ENCODE measurements around the gene CTBP2. TPM values are rescaled to one million over a fixed set of nuclear protein-coding genes. Genes with fewer than 3 reads are reported as not detected.

The CTBP2 gene
- total RNA-seq, 1 experiment from 2014 or later: 125 TPM

- Histone ChIP-seq H3K4me3 (ENCODE audit: low read depth in 2 of 2, low read length in 2 of 2) (no peak overlapping the region), H3K36me3 (ENCODE audit: control insufficient read depth, insufficient read depth, low read length) (no peaks in the 10 kb centered on the region), H3K27me3 (ENCODE audit: control insufficient read depth, insufficient read depth, low read length) (no peaks in the 10 kb centered on the region), H3K4me1 (ENCODE audit: control insufficient read depth, insufficient read depth, low read length) (peaks cover 33% of the 10 kb centered on the region), H3K9me3 (ENCODE audit: control insufficient read depth, insufficient read depth, low read depth, low read length) (no peaks in the 10 kb centered on the region), H3K27ac (ENCODE audit: low read length) (no peak overlapping the region)
- in situ Hi-C loops (cut with HindIII; ENCODE audit: low pct_unique_long_range_greater_than_20kb, low sequenced_read_pairs) (no loop called here), intact Hi-C loops (cut with micrococcal nuclease; ENCODE audit: unreplicated experiment) (loop anchor here (10.0 kb wide), 1 partner anchor 74 kb away; no protein-coding TSS in a partner anchor)
- POLR2A ChIA-PET: no interaction called here
- DNase-seq (ENCODE audit: low read depth, low spot score): no peak
- BruUV-seq (replicated peaks): no TSS peak
- no peak for ATAC-seq
- CTCF ChIA-PET: interaction anchor here (0.6 kb wide), 1 partner anchor 17 kb away, joined by 4 read pairs; no protein-coding TSS in a partner anchor
- TF ChIP-seq SIN3A (IDR thresholded peaks at IDR 0.05; ENCODE audit: borderline replicate concordance, insufficient read depth, low read depth, low read length) (no peak), REST (IDR thresholded peaks at IDR 0.05; ENCODE audit: insufficient read depth in 1 of 2, low read depth in 2 of 2, low read length in 1 of 2) (no peak), CTCF (IDR thresholded peaks at IDR 0.05) (no peak), POLR2AphosphoS5 (IDR thresholded peaks at IDR 0.05; ENCODE audit: low read depth, low read length) (no peak), TCF7L2 (IDR thresholded peaks at IDR 0.05; ENCODE audit: low read depth, low read length) (no peak)
These were observed 79.4 kb downstream of the CTBP2 start for GRCh38 chr10:125080984-125081383.

GRCh38 chr10:125080296-125080695, 80.1 kb downstream of the CTBP2 start:
- CTCF ChIA-PET: no interaction called here
- H3K4me1 ChIP-seq (ENCODE audit: control insufficient read depth, insufficient read depth, low read length): peaks cover 26% of the 10 kb centered on the region
- intact Hi-C loops (cut with micrococcal nuclease; ENCODE audit: unreplicated experiment): loop anchor here (10.0 kb wide), 1 partner anchor 75 kb away; no protein-coding TSS in a partner anchor

More at GRCh38 chr10:125080296-125080695, 80.1 kb downstream of the CTBP2 start:
- H3K36me3 ChIP-seq (ENCODE audit: control insufficient read depth, insufficient read depth, low read length): no peaks in the 10 kb centered on the region
- H3K4me3 ChIP-seq (ENCODE audit: low read depth in 2 of 2, low read length in 2 of 2): no peak overlapping the region
- no peak for TF ChIP-seq POLR2AphosphoS5 (IDR thresholded peaks at IDR 0.05; ENCODE audit: low read depth, low read length)
- TF ChIP-seq SIN3A (IDR thresholded peaks at IDR 0.05; ENCODE audit: borderline replicate concordance, insufficient read depth, low read depth, low read length): no peak
- no peak for TF ChIP-seq TCF7L2 (IDR thresholded peaks at IDR 0.05; ENCODE audit: low read depth, low read length)
- no peak for TF ChIP-seq CTCF (IDR thresholded peaks at IDR 0.05)
- TF ChIP-seq REST (IDR thresholded peaks at IDR 0.05; ENCODE audit: insufficient read depth in 1 of 2, low read depth in 2 of 2, low read length in 1 of 2): no peak
- DNase-seq (ENCODE audit: low read depth, low spot score) (no peak), ATAC-seq (no peak)
- in situ Hi-C loops (cut with HindIII; ENCODE audit: low pct_unique_long_range_greater_than_20kb, low sequenced_read_pairs): no loop called here
- POLR2A ChIA-PET: no interaction called here
- no TSS peak for BruUV-seq (replicated peaks)
- no peaks in the 10 kb centered on the region for H3K9me3 ChIP-seq (ENCODE audit: control insufficient read depth, insufficient read depth, low read depth, low read length)
- no peaks in the 10 kb centered on the region for H3K27me3 ChIP-seq (ENCODE audit: control insufficient read depth, insufficient read depth, low read length)
- H3K27ac ChIP-seq (ENCODE audit: low read length): no peak overlapping the region

Measured in Panc1 (cell line).